H1 (cell line): ENCODE data around the gene TGM5.

Experiments
- CEBPB ChIP-seq: IDR thresholded peaks from 2 replicates; pipeline ENCODE4 v1.6.1; 2012; ENCODE audit warnings: low read depth, low read length
- CTCF ChIP-seq, 3 experiments: IDR thresholded peaks; 1 replicate in 2 of 3; 2 replicates in 1 of 3; pipeline versions ENCODE4 v1.5.1 to v1.6.1; 2011; ENCODE audit warnings: low read length in 3 of 3, mild to moderate bottlenecking in 3 of 3, inconsistent platforms in 2 of 3, low read depth in 1 of 3, moderate library complexity in 1 of 3; ENCODE audit not compliant: insufficient read depth in 1 of 3; ENCODE audit errors: control extremely low read depth in 1 of 3
- HDAC6 ChIP-seq: IDR thresholded peaks from one replicate; pipeline ENCODE4 v1.7.1; 2012; ENCODE audit warnings: low read depth, mild to moderate bottlenecking, inconsistent platforms, low read length, moderate library complexity
- KDM5A ChIP-seq: fragments of 200-600 bp; IDR thresholded peaks from 2 replicates; pipeline ENCODE4 v1.7.1; 2012; ENCODE audit warnings: mild to moderate bottlenecking, low read length, inconsistent platforms, mixed read lengths
- POLR2A ChIP-seq, 2 experiments: IDR thresholded peaks; 1 replicate in 1 of 2; 2 replicates in 1 of 2; pipeline ENCODE4 v1.6.1; 2011; ENCODE audit warnings: low read depth in 2 of 2, low read length in 2 of 2, mild to moderate bottlenecking in 2 of 2; ENCODE audit errors: control extremely low read depth in 1 of 2
- TF ChIP-seq, protein P1 (sequence below): IDR thresholded peaks from 2 replicates; pipeline ENCODE4 v1.6.1; 2012; ENCODE audit warnings: low read length, inconsistent platforms

DNA sequence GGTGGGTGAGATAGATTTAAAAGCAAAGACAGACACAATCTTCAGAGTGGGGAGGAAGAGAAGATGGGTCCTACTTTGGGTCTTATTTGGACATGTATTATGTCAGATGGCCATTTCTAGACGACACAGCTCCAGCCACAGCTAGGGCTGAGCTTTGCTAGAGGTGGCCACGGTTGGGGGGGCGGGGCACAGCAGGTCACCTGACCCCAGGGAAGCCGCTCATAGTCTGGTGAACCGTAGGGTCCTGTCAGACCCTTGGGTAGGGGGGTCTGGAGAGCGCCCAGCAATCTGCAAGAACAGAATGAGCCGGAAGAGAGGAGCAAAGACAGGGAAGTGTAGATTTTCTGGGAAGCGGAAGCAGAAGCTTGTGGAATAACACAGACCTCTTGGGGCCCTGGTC, 52.6 kb downstream of the TGM5 start:
- no peak for TF ChIP-seq POLR2A (IDR thresholded peaks at IDR 0.05; ENCODE audit: control extremely low read depth in 1 of 2, low read depth in 2 of 2, low read length in 2 of 2)
- TF ChIP-seq, protein P1, sequence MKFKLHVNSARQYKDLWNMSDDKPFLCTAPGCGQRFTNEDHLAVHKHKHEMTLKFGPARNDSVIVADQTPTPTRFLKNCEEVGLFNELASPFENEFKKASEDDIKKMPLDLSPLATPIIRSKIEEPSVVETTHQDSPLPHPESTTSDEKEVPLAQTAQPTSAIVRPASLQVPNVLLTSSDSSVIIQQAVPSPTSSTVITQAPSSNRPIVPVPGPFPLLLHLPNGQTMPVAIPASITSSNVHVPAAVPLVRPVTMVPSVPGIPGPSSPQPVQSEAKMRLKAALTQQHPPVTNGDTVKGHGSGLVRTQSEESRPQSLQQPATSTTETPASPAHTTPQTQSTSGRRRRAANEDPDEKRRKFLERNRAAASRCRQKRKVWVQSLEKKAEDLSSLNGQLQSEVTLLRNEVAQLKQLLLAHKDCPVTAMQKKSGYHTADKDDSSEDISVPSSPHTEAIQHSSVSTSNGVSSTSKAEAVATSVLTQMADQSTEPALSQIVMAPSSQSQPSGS, result no peak
- TF ChIP-seq HDAC6, result no peak
- no peak for TF ChIP-seq CTCF (IDR thresholded peaks at IDR 0.05; ENCODE audit: control extremely low read depth in 1 of 3, insufficient read depth in 1 of 3, low read depth in 1 of 3, low read length in 3 of 3)
- TF ChIP-seq KDM5A, result no peak
- TF ChIP-seq CEBPB, result no peak
